GM12878 (cell line): ENCODE measurements around the gene ZNF33B. TPM values are rescaled to one million over a fixed set of nuclear protein-coding genes. Genes with fewer than 3 reads are reported as not detected.

Source experiments
- ATAC-seq: fragments of 200-7000 bp; cut with Tn5 transposase; 3 replicates; pipeline ENCODE4 v1.9.1; 2020; ENCODE audit warnings: mild to moderate bottlenecking, moderate library complexity
- BruUV-seq: library from RNA; stranded (reverse); fragments of 400-500 nt; replicated peaks from 2 replicates; lab custom pipeline; 2021; lab: Mats Ljungman, UMichigan
- CTCF ChIA-PET: fragments of 300-600 bp; sonication (Branson Sonifier 250); formaldehyde crosslinking; extraction: SDS; loops from one replicate; lab custom pipeline; 2021; ENCODE audit warnings: inconsistent platforms; lab: Yijun Ruan, JAX
- POLR2A ChIA-PET: fragments of 350-600 bp; formaldehyde crosslinking; extraction: SDS; loops from one replicate; lab custom pipeline; 2021; ENCODE audit warnings: inconsistent platforms; lab: Charles Lee
- RAD21 ChIA-PET: fragments of 300-600 bp; sonication (Branson Sonifier 250); formaldehyde crosslinking; loops from one replicate; lab custom pipeline; 2023; ENCODE audit warnings: antibody characterized with exemption; ENCODE audit not compliant: unreplicated experiment; lab: Charles Lee
- SMC1A ChIA-PET: fragments of 300-600 bp; sonication (Branson Sonifier 250); formaldehyde crosslinking; loops from one replicate; lab custom pipeline; 2023; ENCODE audit not compliant: unreplicated experiment, uncharacterized antibody; lab: Charles Lee
- DNase-seq: peaks from one replicate; pipeline ENCODE4 v3.0.0-alpha.2; 2011; ENCODE audit warnings: low read depth, low spot score
- FAIRE-seq: peaks from 3 replicates; lab custom pipeline; 2011; peaks lifted over from hg19 to GRCh38; lab: Jason Lieb, UNC
- H2AFZ ChIP-seq: 2 replicates; pipeline ENCODE4 v1.6.0; 2011; ENCODE audit warnings: low read depth, low read length, control low read depth; ENCODE audit not compliant: control insufficient read depth
- H3K27ac ChIP-seq: 2 replicates; pipeline ENCODE4 v1.5.1; 2011; ENCODE audit warnings: control low read depth; ENCODE audit not compliant: control insufficient read depth, insufficient read depth
- H3K27me3 ChIP-seq, 2 experiments: replicated peaks in 1 of 2; 2 replicates each; pipeline versions ENCODE4 v1.6.0 to v1.6.1; 2011; ENCODE audit warnings: low read length in 1 of 2; ENCODE audit not compliant: control insufficient read depth in 2 of 2, insufficient read depth in 2 of 2
- H3K36me3 ChIP-seq, 2 experiments: 2 replicates each; pipeline ENCODE4 v1.5.1; 2011; ENCODE audit warnings: low read length in 1 of 2; ENCODE audit not compliant: control insufficient read depth in 2 of 2, insufficient read depth in 2 of 2
- H3K4me1 ChIP-seq: 2 replicates; pipeline ENCODE4 v1.6.1; 2011; ENCODE audit warnings: mild to moderate bottlenecking, low read length, moderate library complexity, mixed read lengths; ENCODE audit not compliant: control insufficient read depth, insufficient read depth
- H3K4me2 ChIP-seq: 2 replicates; pipeline ENCODE4 v1.6.0; 2011; ENCODE audit warnings: control low read depth; ENCODE audit not compliant: control insufficient read depth, insufficient read depth
- H3K4me3 ChIP-seq: fragments of 200-600 bp; sonication (generic); 2 replicates; pipeline ENCODE4 v1.5.1; 2016
- H3K79me2 ChIP-seq: 2 replicates; pipeline ENCODE4 v1.6.0; 2011; ENCODE audit warnings: low read length; ENCODE audit not compliant: control insufficient read depth, insufficient read depth
- H3K9ac ChIP-seq: 2 replicates; pipeline ENCODE4 v1.8.0; 2011; ENCODE audit warnings: low read length, control low read depth, mixed read lengths; ENCODE audit not compliant: control insufficient read depth, insufficient read depth
- H3K9me3 ChIP-seq: replicated peaks from 3 replicates; pipeline ENCODE4 v1.5.1; 2011; ENCODE audit warnings: mild to moderate bottlenecking, low read length; ENCODE audit not compliant: control insufficient read depth, insufficient read depth
- H4K20me1 ChIP-seq: 2 replicates; pipeline ENCODE4 v1.6.0; 2011; ENCODE audit not compliant: control insufficient read depth, insufficient read depth
- ETV6 ChIP-seq, 2 experiments: fragments of 450-650 bp in 1 of 2; IDR thresholded peaks in 1 of 2; conservative IDR thresholded peaks in 1 of 2; 2 replicates each; pipeline ENCODE4 v1.6.1; 2014; ENCODE audit warnings: antibody characterized with exemption in 1 of 2, borderline replicate concordance in 1 of 2, low read depth in 1 of 2, mild to moderate bottlenecking in 1 of 2, moderate library complexity in 1 of 2
- GATAD2B ChIP-seq: fragments of 450-650 bp; conservative IDR thresholded peaks from 2 replicates; pipeline ENCODE4 v1.6.1; 2017; ENCODE audit warnings: low read depth, mild to moderate bottlenecking, moderate library complexity
- PAX5 ChIP-seq: IDR thresholded peaks from 2 replicates; pipeline ENCODE4 v1.6.1; 2011; ENCODE audit warnings: low read depth, low read length, borderline replicate concordance
- ZNF384 ChIP-seq: IDR thresholded peaks from 2 replicates; pipeline ENCODE4 v1.6.1; 2012; ENCODE audit warnings: low read depth, mild to moderate bottlenecking, low read length, improper control_type of control experiment, borderline replicate concordance
- ZNF622 ChIP-seq: fragments of 450-650 bp; IDR thresholded peaks from 2 replicates; pipeline ENCODE4 v1.6.1; 2017; ENCODE audit warnings: mild to moderate bottlenecking, inconsistent platforms
- WGBS: methylation state at CpG from one replicate; pipeline ENCODE4 v1.1.6; 2016; ENCODE audit warnings: low lambda C conversion rate; ENCODE audit not compliant: insufficient replicate concordance, insufficient coverage; ENCODE audit errors: missing lambda C conversion rate; 5-methylcytosine and 5-hydroxymethylcytosine counted together
- in situ Hi-C: fragments of 300-500 bp; cut with MboI; formaldehyde crosslinking; loops from 9 replicates; pipeline ENCODE4 v1.14.3; 2018; ENCODE audit warnings: mixed read lengths
- intact Hi-C: fragments of 100-400 bp; cut with micrococcal nuclease; formaldehyde crosslinking; loops from one replicate; pipeline ENCODE4 v1.14.2; 2022; ENCODE audit not compliant: unreplicated experiment
- polyA plus RNA-seq, 11 experiments: library from polyadenylated mRNA; depleted of rRNA in 4 of 11; unstranded in 6 of 11; stranded (reverse) in 5 of 11; fragments of >200 nt; fragmentation: Nextera tagmentation in 4 of 11; fragmentation: Illumina TruSeq in 1 of 11; extraction: Ambion mirVana in 4 of 11; extraction: Trizol in 1 of 11; gene quantifications; 1 replicate in 1 of 11; 2 replicates in 10 of 11; pipeline versions ENCODE4 v1.2.1 to v1.2.3, GENCODE V29; 2011 to 2016; ENCODE audit warnings: inconsistent platforms in 2 of 11, missing spikeins in 2 of 11, low read depth in 1 of 11
- total RNA-seq, 4 experiments: library from RNA; depleted of rRNA in 3 of 4; stranded (reverse); fragments of >200 nt in 3 of 4; fragmentation: Illumina TruSeq in 1 of 4; extraction: Trizol in 1 of 4; gene quantifications; 2 replicates each; pipeline versions ENCODE4 v1.2.1 to v1.2.3, GENCODE V29; 2013 to 2021
- TF ChIP-seq, protein P1 (sequence below): fragments of 450-650 bp; IDR thresholded peaks from 2 replicates; pipeline ENCODE4 v1.6.1; 2017; ENCODE audit warnings: borderline replicate concordance

Gene ZNF33B
- total and polyA plus RNA-seq, 10 of the 15 experiments (the other 5 are each of a cell fraction or from before 2014, with no cell fraction given): 5.3 to 19.7 (median 9.3) TPM

DNA sequence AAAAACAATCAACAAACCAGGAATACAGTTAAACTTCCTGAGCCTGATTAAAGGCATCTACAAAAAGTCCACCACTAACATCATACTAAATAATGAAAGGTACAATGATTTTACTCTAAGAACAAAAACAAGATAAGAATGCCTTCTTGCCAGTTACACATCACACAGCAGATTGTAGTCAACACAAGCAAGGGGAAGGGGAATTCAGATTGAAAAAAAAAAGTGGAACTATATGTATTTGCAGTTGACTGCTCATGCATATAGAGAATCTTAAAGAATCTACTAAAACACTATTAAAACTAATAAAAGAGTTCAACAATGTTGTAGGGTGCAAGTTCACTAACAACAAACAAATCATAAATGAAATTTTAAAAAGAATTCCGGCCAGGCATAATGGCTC, 28.5 kb downstream of the ZNF33B start:
- no peak overlapping the region for H3K4me2 ChIP-seq
- SMC1A ChIA-PET: interaction anchor here (1.2 kb wide), 1 partner anchor 21 kb away, joined by 4 read pairs; no protein-coding TSS in a partner anchor
- H3K36me3 ChIP-seq: peaks cover 0 to 3% of the 10 kb centered on the region in 2 experiments; a peak in 1 of 4 replicates
- RAD21 ChIA-PET: no interaction called here
- H3K79me2 ChIP-seq: no peaks in the 10 kb centered on the region
- FAIRE-seq (no peak), DNase-seq (no peak), ATAC-seq (peak; percentile 78)
- peaks cover 1% of the 10 kb centered on the region; the same call in 2 of the 3 replicates for H3K9me3 ChIP-seq
- H3K9ac ChIP-seq: no peak overlapping the region
- CTCF ChIA-PET: no interaction called here
- H3K27me3 ChIP-seq: no peaks in the 10 kb centered on the region
- no peaks in the 10 kb centered on the region for H3K4me1 ChIP-seq
- BruUV-seq: no TSS peak
- no peak overlapping the region for H3K27ac ChIP-seq
- 100% methylated on average over 1 of the region's 1 CpG for WGBS
- H3K4me3 ChIP-seq: no peak overlapping the region
- POLR2A ChIA-PET: no interaction called here
- in situ Hi-C loops (no loop called here), intact Hi-C loops (no loop called here)
- no peaks in the 10 kb centered on the region for H4K20me1 ChIP-seq
- TF ChIP-seq ZNF622: no peak
- peak; percentile 42; the same call in 1 of the 2 replicates for TF ChIP-seq ZNF384
- TF ChIP-seq, protein P1, sequence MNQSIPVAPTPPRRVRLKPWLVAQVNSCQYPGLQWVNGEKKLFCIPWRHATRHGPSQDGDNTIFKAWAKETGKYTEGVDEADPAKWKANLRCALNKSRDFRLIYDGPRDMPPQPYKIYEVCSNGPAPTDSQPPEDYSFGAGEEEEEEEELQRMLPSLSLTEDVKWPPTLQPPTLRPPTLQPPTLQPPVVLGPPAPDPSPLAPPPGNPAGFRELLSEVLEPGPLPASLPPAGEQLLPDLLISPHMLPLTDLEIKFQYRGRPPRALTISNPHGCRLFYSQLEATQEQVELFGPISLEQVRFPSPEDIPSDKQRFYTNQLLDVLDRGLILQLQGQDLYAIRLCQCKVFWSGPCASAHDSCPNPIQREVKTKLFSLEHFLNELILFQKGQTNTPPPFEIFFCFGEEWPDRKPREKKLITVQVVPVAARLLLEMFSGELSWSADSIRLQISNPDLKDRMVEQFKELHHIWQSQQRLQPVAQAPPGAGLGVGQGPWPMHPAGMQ: no peak
- no peak for TF ChIP-seq ETV6 (conservative IDR thresholded peaks at IDR 0.05 in 1 of 2, IDR thresholded peaks at IDR 0.05 in 1 of 2; ENCODE audit: borderline replicate concordance in 1 of 2, low read depth in 1 of 2)
- no peak overlapping the region for H2AFZ ChIP-seq

DNA sequence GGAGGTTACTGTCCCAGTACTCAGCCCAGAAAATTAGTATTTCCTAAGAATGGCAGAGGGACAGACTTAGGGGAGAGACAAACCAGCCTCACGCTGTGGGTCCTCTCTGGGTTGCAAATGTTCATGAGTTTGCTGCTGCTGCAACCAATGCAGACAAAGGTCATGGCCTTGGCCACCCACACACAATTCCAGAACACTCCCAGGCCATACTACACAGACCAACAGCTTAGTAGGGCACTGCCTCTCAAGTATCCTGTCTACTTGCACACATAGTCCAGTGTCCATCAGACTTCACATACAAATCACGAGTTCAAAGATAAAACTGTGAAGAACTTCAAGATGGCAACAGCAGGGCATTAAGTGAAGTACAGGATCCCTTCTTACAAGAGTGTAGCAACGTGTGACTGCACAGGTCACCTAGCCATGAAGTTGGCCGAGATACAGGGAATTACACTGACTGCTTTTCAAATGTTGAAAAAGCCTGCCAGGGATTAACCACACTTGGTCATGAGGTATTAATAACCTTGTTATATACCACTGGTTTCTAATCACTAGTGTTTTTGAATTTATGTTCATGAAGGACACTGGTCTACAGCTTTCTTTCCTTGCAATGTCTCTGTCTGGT, 40.0 kb downstream of the ZNF33B start:
- WGBS: 97% methylated on average over 4 of the region's 4 CpGs
- no TSS peak for BruUV-seq
- H3K4me1 ChIP-seq: no peaks in the 10 kb centered on the region
- H3K79me2 ChIP-seq: no peaks in the 10 kb centered on the region
- CTCF ChIA-PET: no interaction called here
- in situ Hi-C loops: no loop called here
- TF ChIP-seq PAX5 (no peak), GATAD2B (no peak)
- TF ChIP-seq, all 136 proteins: peak for 0
- intact Hi-C loops: no loop called here
- ChIA-PET SMC1A (no interaction called here), RAD21 (no interaction called here), POLR2A (no interaction called here)
- Histone ChIP-seq H3K9ac (no peak overlapping the region), H3K36me3 (peaks cover 3 to 4% of the 10 kb centered on the region in 2 experiments), H2AFZ (no peak overlapping the region), H3K4me2 (no peak overlapping the region), H4K20me1 (no peaks in the 10 kb centered on the region), H3K9me3 (peaks cover 10% of the 10 kb centered on the region), H3K4me3 (no peak overlapping the region), H3K27me3 (no peaks in the 10 kb centered on the region), H3K27ac (no peak overlapping the region)
- no peak for FAIRE-seq
- no peak for ATAC-seq
- no peak for DNase-seq
